Measurements from ENCODE around the gene LTV1. TPM values are rescaled to one million over a fixed set of nuclear protein-coding genes. Genes with fewer than 3 reads are reported as not detected.
"Not testable (repeated sequence)": the region's sequence is repeated elsewhere in the genome, so short reads cannot be mapped to it uniquely, and the experiment has no call there.

LTV1 gene
- total and polyA plus RNA-seq, 2 of the 4 experiments (the other 2 are of a cell fraction) = 11.1 to 19.0 TPM

GRCh38 chr6:143856762-143857161, 13.6 kb downstream of the LTV1 start:
- H3K79me1 ChIP-seq (ENCODE audit: low read depth in 1 of 2, low read length in 2 of 2); H3K27ac ChIP-seq (ENCODE audit: insufficient read depth, low read length); DNase-seq; H3K14ac ChIP-seq (replicated peaks; ENCODE audit: low read depth, low read length); CTCF ChIA-PET; H4K91ac ChIP-seq (ENCODE audit: insufficient read depth, low read depth, low read length); H3K23ac ChIP-seq (ENCODE audit: low read depth, low read length); H3K9me1 ChIP-seq (ENCODE audit: insufficient read depth, low read length); BruUV-seq (replicated peaks); H3K4me2 ChIP-seq (ENCODE audit: low read depth, low read length); H4K8ac ChIP-seq (ENCODE audit: low read depth in 2 of 2, low read length in 2 of 2); H2BK15ac ChIP-seq (ENCODE audit: low read depth, low read length); H2AK9ac ChIP-seq (replicated peaks; ENCODE audit: low read depth, low read length, poor library complexity); H3K4me1 ChIP-seq (ENCODE audit: control insufficient read depth, insufficient read depth, low read length); H2AFZ ChIP-seq (replicated peaks; ENCODE audit: low read length, poor library complexity); H3K4me3 ChIP-seq (ENCODE audit: insufficient read depth, low read depth, low read length); H3K18ac ChIP-seq (ENCODE audit: low read depth, low read length); H4K5ac ChIP-seq (ENCODE audit: low read depth, low read length); H3K9me3 ChIP-seq (ENCODE audit: control insufficient read depth, insufficient read depth, low read length); intact Hi-C loops (cut with micrococcal nuclease); H2BK20ac ChIP-seq (ENCODE audit: low read depth, low read length); H2AK5ac ChIP-seq (ENCODE audit: low read depth, low read length); H3K4ac ChIP-seq (ENCODE audit: low read depth, low read length); in situ Hi-C loops (cut with MboI; ENCODE audit: low sequenced_read_pairs); H2BK5ac ChIP-seq (ENCODE audit: low read depth, low read length, poor library complexity, severe bottlenecking); H3K27me3 ChIP-seq (ENCODE audit: control insufficient read depth, insufficient read depth, low read length); H3K9ac ChIP-seq (ENCODE audit: low read depth, low read length); dilution Hi-C loops (cut with HindIII; ENCODE audit: low sequenced_read_pairs, unreplicated experiment); H4K20me1 ChIP-seq (ENCODE audit: insufficient read depth, low read length); POLR2A ChIA-PET (ENCODE audit: unreplicated experiment); H3K56ac ChIP-seq (ENCODE audit: extremely low read depth, insufficient read depth, low read length); ATAC-seq (ENCODE audit: low read depth); H2BK120ac ChIP-seq (ENCODE audit: low read depth, low read length): not testable (repeated sequence)
- H3K36me3 ChIP-seq (ENCODE audit: control insufficient read depth, insufficient read depth, low read length) = peaks cover 17% of the 10 kb centered on the region
- no CpG with 5 or more reads among the region's 6 CpGs for WGBS, 2 experiments (ENCODE audit: extremely low coverage in 2 of 2, insufficient read length in 1 of 2)

All from IMR-90 (cell line).